B cell (primary cell): ENCODE data around the gene OVCA2. TPM values are rescaled to one million over a fixed set of nuclear protein-coding genes. Genes with fewer than 3 reads are reported as not detected.

Experiments used
- ATAC-seq: fragments of 200-7000 bp; cut with Tn5 transposase; one replicate; pipeline ENCODE4 v1.10.0; 2021; ENCODE audit warnings: low read depth, mild to moderate bottlenecking, moderate number of reproducible peaks, moderate library complexity
- CTCF ChIA-PET: fragments of 350-600 bp; sonication (Branson Sonifier 250); formaldehyde crosslinking; loops from one replicate; lab custom pipeline; 2021; ENCODE audit warnings: antibody characterized with exemption, inconsistent platforms; lab: Charles Lee
- POLR2A ChIA-PET: fragments of 350-600 bp; sonication (Branson Sonifier 250); formaldehyde crosslinking; loops from one replicate; lab custom pipeline; 2021; ENCODE audit warnings: antibody characterized with exemption; lab: Charles Lee
- DNase-seq: peaks from one replicate; pipeline ENCODE4 v3.0.0; 2013
- H2AFZ ChIP-seq: 2 replicates; pipeline ENCODE4 v1.6.1; 2012; ENCODE audit warnings: mild to moderate bottlenecking, low read depth, low read length; ENCODE audit not compliant: insufficient read depth, poor library complexity, severe bottlenecking
- H3K27ac ChIP-seq, 2 donors: 1 replicate in 1 of 2; 2 replicates in 1 of 2; pipeline ENCODE4 v1.5.1; 2012 to 2013; ENCODE audit warnings: low read length in 2 of 2, mild to moderate bottlenecking in 2 of 2, moderate library complexity in 1 of 2
- H3K27me3 ChIP-seq, 4 experiments: fragments of 200-600 bp in 1 of 4; sonication (generic) in 1 of 4; replicated peaks in 1 of 4; 1 replicate in 2 of 4; 2 replicates in 2 of 4; pipeline versions ENCODE4 v1.6.1 to v1.7.0; 2013 to 2016; ENCODE audit warnings: low read length in 3 of 4, mild to moderate bottlenecking in 2 of 4, mixed read lengths in 1 of 4, moderate library complexity in 1 of 4; ENCODE audit not compliant: insufficient read depth in 4 of 4, control insufficient read depth in 3 of 4; ENCODE audit errors: control extremely low read depth in 1 of 4
- H3K36me3 ChIP-seq, 2 experiments: replicated peaks in 1 of 2; 1 replicate in 1 of 2; 2 replicates in 1 of 2; pipeline versions ENCODE4 v1.6.1 to v1.7.1; 2013; ENCODE audit warnings: low read length in 1 of 2; ENCODE audit not compliant: insufficient read depth in 2 of 2, control insufficient read depth in 1 of 2; ENCODE audit errors: control extremely low read depth in 1 of 2, extremely low read depth in 1 of 2
- H3K4me1 ChIP-seq, 2 donors: fragments of 200-600 bp in 1 of 2; sonication (generic) in 1 of 2; 1 replicate in 1 of 2; 2 replicates in 1 of 2; pipeline versions ENCODE4 v1.5.1 to v1.6.1; 2013 to 2017; ENCODE audit warnings: low read length in 2 of 2; ENCODE audit not compliant: control insufficient read depth in 2 of 2, insufficient read depth in 2 of 2
- H3K4me2 ChIP-seq: replicated peaks from 2 replicates; pipeline ENCODE3; 2012; ENCODE audit warnings: mild to moderate bottlenecking, low read depth, low read length; ENCODE audit not compliant: poor library complexity, severe bottlenecking
- H3K4me3 ChIP-seq, 5 experiments: fragments of 200-600 bp in 1 of 5; sonication (generic) in 1 of 5; 1 replicate in 3 of 5; 2 replicates in 2 of 5; pipeline versions ENCODE4 v1.5.1 to v1.7.0; 2011 to 2016; ENCODE audit warnings: low read length in 4 of 5, mild to moderate bottlenecking in 4 of 5, low read depth in 2 of 5, control low read depth in 1 of 5, moderate library complexity in 1 of 5; ENCODE audit not compliant: insufficient read depth in 1 of 5; ENCODE audit errors: control extremely low read depth in 1 of 5, extremely low read depth in 1 of 5
- H3K79me2 ChIP-seq: fragments of 200-600 bp; sonication (generic); one replicate; pipeline ENCODE4 v1.6.0; 2016; ENCODE audit warnings: low read length; ENCODE audit not compliant: control insufficient read depth, insufficient read depth
- H3K9ac ChIP-seq: fragments of 200-600 bp; sonication (generic); 2 replicates; pipeline ENCODE4 v1.6.1; 2017; ENCODE audit warnings: mild to moderate bottlenecking, low read length, moderate library complexity
- H3K9me3 ChIP-seq, 3 donors: one replicate each; pipeline versions ENCODE4 v1.6.1 to v1.7.1; 2013; ENCODE audit warnings: low read length in 2 of 3; ENCODE audit not compliant: control insufficient read depth in 2 of 3, insufficient read depth in 1 of 3; ENCODE audit errors: control extremely low read depth in 1 of 3
- H4K20me1 ChIP-seq: 2 replicates; pipeline ENCODE4 v1.6.0; 2012; ENCODE audit warnings: mild to moderate bottlenecking, low read length; ENCODE audit not compliant: insufficient read depth, control insufficient read depth, poor library complexity, severe bottlenecking
- H3K27ac Mint-ChIP-seq: one replicate; pipeline ENCODE4 v1.8.0; 2021; ENCODE audit warnings: mixed read lengths
- H3K27me3 Mint-ChIP-seq: one replicate; pipeline ENCODE4 v1.8.0; 2021; ENCODE audit warnings: mixed read lengths
- H3K4me1 Mint-ChIP-seq: one replicate; pipeline ENCODE4 v1.8.0; 2021; ENCODE audit warnings: mixed read lengths
- H3K4me3 Mint-ChIP-seq: one replicate; pipeline ENCODE4 v1.8.0; 2021; ENCODE audit warnings: mixed read lengths
- H3K9me3 Mint-ChIP-seq: one replicate; pipeline ENCODE4 v1.8.0; 2022; ENCODE audit warnings: mixed read lengths; ENCODE audit not compliant: insufficient read depth
- EZH2 ChIP-seq: IDR thresholded peaks from 2 replicates; pipeline ENCODE4 v1.6.1; 2012; ENCODE audit warnings: borderline replicate concordance, low read depth, mild to moderate bottlenecking, moderate library complexity, low read length; ENCODE audit not compliant: insufficient read depth, poor library complexity, severe bottlenecking
- WGBS: methylation state at CpG from one replicate; pipeline ENCODE4 v1.1.5; 2013; ENCODE audit warnings: missing lambda C conversion rate; ENCODE audit not compliant: insufficient coverage; 5-methylcytosine and 5-hydroxymethylcytosine counted together
- intact Hi-C: fragments of 100-400 bp; cut with micrococcal nuclease; formaldehyde crosslinking; loops from one replicate; pipeline ENCODE4 v1.10.0; 2022
- polyA plus RNA-seq: library from polyadenylated mRNA; depleted of rRNA; stranded (reverse); fragments of >200 nt; gene quantifications from 2 replicates; pipeline ENCODE4 v1.2.3, GENCODE V29; 2012
- total RNA-seq, 2 donors: library from RNA; stranded (reverse); fragments of 120-200 nt in 1 of 2; gene quantifications; 1 replicate in 1 of 2; 2 replicates in 1 of 2; pipeline versions ENCODE4 v1.2.3 to v1.2.4, GENCODE V29; 2013 to 2022
- TF ChIP-seq, protein P1 (sequence below): fragments of 200-600 bp; IDR thresholded peaks from one replicate; pipeline ENCODE4 v1.8.0; 2022; ENCODE audit warnings: antibody characterized with exemption, mild to moderate bottlenecking

OVCA2 gene
- total and polyA plus RNA-seq, 2 donors (not counting 1 experiment from before 2014, with no cell fraction given), result 23.2 to 43.9 TPM

GRCh38 chr17:2051061-2051932, 9.5 kb downstream of the OVCA2 start:
- CTCF ChIA-PET, result interaction anchor here (0.9 to 2.7 kb wide), 3 partner anchors 193 to 302 kb away, joined by 3 to 28 read pairs (median 3); no protein-coding TSS in a partner anchor
- no peak for ATAC-seq

More at GRCh38 chr17:2051061-2051932, 9.5 kb downstream of the OVCA2 start:
- DNase-seq, result peak; percentile 53
- no peaks in the 10 kb centered on the region for H3K79me2 ChIP-seq
- peak overlapping the region; percentile 84 for H3K4me2 ChIP-seq
- H4K20me1 ChIP-seq, result peaks cover 26% of the 10 kb centered on the region
- Mint-ChIP-seq H3K27ac (peak overlapping the region; percentile 26), H3K9me3 (no peaks in the 10 kb centered on the region), H3K4me1 (peaks cover 33% of the 10 kb centered on the region), H3K4me3 (peak overlapping the region; percentile 62), H3K27me3 (peaks cover 11% of the 10 kb centered on the region)
- intact Hi-C loops, result loop anchor here (5.0 to 10.0 kb wide), 2 partner anchors 146 to 286 kb away; partner anchors contain the start of genes SGSM2 and TSR1
- peaks cover 0 to 64% (median 18%) of the 10 kb centered on the region in 4 experiments for H3K27me3 ChIP-seq
- peak overlapping the region in 1 of 5 experiments; percentile 49 for H3K4me3 ChIP-seq
- TF ChIP-seq EZH2, result no peak
- TF ChIP-seq, protein P1, sequence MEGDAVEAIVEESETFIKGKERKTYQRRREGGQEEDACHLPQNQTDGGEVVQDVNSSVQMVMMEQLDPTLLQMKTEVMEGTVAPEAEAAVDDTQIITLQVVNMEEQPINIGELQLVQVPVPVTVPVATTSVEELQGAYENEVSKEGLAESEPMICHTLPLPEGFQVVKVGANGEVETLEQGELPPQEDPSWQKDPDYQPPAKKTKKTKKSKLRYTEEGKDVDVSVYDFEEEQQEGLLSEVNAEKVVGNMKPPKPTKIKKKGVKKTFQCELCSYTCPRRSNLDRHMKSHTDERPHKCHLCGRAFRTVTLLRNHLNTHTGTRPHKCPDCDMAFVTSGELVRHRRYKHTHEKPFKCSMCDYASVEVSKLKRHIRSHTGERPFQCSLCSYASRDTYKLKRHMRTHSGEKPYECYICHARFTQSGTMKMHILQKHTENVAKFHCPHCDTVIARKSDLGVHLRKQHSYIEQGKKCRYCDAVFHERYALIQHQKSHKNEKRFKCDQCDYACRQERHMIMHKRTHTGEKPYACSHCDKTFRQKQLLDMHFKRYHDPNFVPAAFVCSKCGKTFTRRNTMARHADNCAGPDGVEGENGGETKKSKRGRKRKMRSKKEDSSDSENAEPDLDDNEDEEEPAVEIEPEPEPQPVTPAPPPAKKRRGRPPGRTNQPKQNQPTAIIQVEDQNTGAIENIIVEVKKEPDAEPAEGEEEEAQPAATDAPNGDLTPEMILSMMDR, result no peak
- POLR2A ChIA-PET, result no interaction called here
- H3K4me1 ChIP-seq, result peaks cover 45 to 62% of the 10 kb centered on the region in 2 donors
- no peaks in the 10 kb centered on the region for H3K36me3 ChIP-seq
- no peak overlapping the region for H2AFZ ChIP-seq
- no peak overlapping the region for H3K27ac ChIP-seq
- H3K9ac ChIP-seq, result no peak overlapping the region
- peaks cover 0 to 13% (median 0%) of the 10 kb centered on the region in 3 donors for H3K9me3 ChIP-seq
- 4% methylated on average over 75 of the region's 81 CpGs for WGBS
